GM18505 (cell line): ENCODE results near the gene C2orf49.

Experiments used
- ATAC-seq: cut with Tn5 transposase; IDR thresholded peaks from one replicate; pipeline ENCODE4 v1.9.1; 2021; ENCODE audit not compliant: unreplicated experiment
- POLR2A ChIP-seq: IDR thresholded peaks from 4 replicates; pipeline ENCODE4 v1.6.1; 2011; ENCODE audit warnings: borderline replicate concordance; ENCODE audit not compliant: insufficient read depth, insufficient read length; ENCODE audit errors: extremely low read depth

C2orf49 gene

DNA sequence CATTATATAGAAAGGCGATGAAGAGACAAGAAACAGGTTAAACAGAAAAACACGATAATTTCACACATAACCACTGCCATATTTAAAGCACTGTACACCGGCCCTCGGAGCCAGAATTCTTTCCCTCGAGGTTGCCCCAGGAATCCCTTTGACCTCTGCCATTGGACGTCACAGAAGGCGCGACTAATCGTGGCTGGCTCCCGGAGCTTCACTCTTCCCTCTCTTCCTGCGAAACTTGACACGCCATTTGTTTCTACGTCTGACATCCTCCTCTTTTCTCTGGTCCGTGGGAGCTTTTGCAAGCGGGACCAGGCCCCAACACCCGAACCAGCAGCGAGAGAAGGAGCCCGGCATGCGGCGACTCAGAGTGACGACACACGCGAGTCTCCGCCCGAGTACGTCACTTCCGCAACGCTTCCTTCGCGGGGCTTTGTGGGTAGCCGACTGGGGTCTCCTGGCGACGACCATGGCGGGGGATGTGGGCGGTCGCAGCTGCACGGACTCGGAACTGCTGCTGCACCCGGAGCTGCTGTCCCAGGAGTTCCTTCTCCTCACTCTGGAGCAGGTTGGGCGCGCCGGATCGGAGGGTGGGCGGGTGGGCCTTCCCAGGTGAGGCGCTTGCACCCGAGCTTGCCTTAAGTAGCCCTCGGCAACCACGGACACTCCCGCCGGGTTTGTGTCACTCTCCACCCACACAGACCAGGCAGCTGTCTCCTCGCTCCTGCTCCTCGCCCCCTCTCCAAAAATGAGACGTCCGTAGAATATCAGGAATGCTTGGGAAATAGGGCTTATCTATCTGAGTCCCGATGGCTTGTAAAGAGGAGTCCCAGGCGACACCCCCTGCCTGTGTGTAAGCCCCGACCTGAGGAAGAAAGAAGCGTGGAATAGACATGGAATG lies at the start of gene C2orf49:
C2orf49 (plus strand) TSS at position 419 of the 898 bp plus-strand sequence; CDS start at position 467, 48 bp downstream.
- ATAC-seq = peak; percentile 95
- TF ChIP-seq POLR2A = peak; percentile 73

DNA sequence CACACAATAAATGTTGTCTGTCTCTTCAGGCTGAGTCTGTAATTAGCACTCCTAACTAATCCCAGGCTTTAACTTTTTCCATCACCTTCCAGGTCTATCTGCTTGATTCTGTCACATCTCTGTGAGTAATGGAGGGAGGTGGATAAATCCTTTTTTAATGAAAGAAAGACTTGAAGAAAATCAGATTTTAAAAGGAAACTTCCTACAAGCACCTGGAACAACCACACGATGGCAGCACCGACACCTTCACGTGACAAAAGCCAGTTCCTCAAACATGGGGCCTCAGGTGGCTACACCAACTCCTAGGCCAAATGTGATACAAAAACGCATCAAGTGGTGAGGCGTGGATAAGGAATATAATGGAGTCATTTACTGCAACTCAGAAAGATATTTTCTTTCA lies 49.6 kb upstream of the C2orf49 start:
- no peak for ATAC-seq
- no peak for TF ChIP-seq POLR2A

DNA sequence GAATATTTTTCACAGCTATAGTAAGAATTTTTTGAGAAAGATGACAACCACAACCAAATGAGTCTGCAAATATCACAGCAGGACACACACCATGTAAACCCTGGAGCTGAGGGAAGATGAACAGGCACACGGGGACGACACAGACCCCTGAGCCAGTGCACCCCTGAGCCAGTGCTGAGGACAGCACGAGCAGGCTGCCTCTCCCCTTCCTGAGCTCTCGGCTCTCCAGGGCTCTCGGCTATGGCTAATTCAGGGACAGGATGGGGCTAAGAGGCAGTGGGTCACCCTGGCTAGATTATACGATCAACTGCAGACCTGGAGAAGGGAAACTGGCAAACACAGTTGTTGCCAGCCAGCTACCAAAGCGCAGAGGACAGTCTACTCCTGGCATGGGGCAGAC lies 49.2 kb upstream of the C2orf49 start:
- no peak for ATAC-seq

DNA sequence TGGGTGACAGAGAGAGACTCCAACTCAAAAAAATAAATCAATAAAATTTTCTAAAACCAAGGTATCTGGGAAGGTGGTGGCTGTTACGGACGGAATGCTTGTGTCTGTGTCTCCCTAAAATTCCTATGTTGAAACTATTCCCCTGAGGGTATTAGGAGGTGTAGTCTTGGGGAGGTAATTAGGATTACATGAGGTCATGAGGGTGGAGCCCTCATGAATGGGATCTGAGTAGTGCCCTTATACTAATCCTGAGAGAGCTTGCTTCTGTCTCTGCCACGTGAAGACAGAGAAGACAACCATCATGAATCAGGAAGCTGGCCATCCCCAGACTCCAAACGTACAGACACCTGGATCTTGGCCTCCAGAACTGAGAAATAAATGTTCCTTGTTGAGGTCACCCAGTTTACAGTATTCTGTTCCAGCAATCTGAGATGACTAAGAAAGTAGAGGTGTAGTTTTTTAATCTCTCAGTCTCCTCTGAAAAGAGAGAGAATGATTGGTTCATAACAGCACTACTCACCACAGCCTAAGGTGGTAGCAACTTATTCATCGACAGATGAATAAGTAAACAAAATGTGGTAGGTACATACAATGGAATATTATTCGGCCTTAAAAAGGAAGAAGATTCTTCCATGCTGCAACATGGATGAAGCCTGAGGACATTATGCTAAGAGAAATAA lies 46.2 kb upstream of the C2orf49 start:
- no peak for ATAC-seq
- no peak for TF ChIP-seq POLR2A

More for the DNA sequence above, 49.2 kb upstream of the C2orf49 start:
- TF ChIP-seq POLR2A = no peak

DNA sequence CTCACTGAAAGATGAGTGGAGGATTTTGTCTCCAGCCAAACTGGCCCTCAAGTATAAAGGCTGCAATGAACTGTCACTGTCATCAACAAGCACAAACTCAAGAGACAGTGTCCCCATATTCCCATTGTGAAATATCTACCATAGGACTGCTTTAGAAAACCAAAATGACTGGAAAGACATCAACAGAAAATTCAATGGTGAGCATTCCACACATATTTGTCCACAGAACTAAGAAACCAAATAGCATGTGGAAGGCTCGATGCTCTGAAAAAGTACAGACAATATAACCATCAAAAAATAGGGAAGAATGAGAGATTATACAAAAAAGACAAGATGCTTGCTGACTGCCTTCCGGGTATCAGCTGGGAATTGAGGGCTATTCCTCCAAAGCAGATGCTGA lies 45.4 kb upstream of the C2orf49 start:
- ATAC-seq = no peak
- no peak for TF ChIP-seq POLR2A

DNA sequence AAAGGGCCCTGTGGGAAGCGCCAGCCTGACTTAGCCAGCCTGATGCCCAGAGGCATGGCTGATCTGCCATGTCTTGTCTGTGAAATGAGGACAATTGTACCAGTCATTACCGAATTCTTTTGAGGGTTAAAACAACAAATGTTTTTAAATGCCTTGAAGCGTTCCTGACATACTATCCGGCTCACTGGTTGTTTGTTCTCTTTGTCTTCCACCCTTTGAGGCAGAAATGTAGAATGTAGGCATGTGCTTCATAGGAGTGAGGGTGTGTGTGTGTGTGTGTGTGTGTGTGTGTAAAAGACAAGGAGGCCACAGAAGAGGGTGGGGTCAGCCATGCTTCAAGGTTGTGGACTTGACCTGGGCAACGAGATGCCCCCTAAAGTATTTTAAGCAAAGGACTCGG lies 43.3 kb upstream of the C2orf49 start:
- no peak for TF ChIP-seq POLR2A
- ATAC-seq = no peak

DNA sequence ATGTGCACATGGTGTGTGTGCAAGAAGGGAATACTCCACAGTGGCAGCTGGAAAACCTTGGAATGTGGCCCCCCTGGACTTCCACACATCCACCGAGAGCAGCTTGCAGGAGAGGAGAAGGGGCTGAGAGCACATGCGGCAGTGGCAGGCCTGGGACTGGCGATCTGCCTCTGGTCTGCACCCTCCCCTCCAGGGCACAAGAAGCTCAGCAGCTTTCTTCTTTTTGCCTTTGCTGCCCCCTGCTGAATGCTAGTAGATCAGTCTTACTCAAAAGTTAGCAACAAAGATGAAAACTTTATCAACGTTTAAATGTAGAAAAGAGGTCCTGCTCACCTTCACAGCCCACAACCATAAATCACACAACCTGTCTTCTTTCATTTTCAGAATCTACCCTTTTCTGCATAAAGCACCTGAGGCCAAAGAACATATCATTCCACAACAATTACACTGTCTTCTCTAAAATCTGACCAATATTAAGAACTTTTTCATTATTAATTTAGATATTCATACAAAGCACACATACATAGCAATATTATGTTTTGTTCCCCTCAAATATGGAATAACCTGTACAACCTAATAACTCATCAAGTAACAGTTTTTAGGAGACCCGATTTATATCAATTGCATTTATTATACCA lies 42.4 kb upstream of the C2orf49 start:
- TF ChIP-seq POLR2A = no peak
- ATAC-seq = no peak

DNA sequence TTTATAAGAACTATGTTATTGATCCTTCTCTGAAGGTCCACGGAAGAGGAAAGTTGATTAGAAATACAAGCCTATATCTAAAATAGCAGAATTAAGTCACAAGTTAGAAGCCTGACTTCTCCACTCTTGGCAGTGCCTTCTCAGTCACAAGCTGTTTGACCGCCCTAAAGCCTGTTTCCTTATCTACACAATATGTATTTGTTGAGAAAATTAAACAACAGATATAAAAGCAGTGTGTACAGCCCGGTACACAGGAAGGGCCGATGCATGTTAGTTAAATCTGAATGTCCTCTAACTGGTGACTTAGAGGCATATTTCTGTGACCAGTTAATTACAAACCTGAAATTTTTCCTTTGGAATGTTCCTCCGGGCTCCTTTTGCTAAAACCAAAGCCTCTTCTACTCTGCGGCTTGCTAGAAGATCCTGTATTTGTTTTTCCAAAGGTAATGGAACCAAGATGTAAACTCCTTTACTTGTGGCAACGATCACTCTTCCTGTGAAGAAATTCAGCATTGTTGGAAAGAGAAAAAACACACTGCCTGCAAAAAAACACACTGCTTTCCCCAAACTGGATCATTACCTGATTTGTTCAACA lies 41.2 kb upstream of the C2orf49 start:
- no peak for ATAC-seq
- no peak for TF ChIP-seq POLR2A

DNA sequence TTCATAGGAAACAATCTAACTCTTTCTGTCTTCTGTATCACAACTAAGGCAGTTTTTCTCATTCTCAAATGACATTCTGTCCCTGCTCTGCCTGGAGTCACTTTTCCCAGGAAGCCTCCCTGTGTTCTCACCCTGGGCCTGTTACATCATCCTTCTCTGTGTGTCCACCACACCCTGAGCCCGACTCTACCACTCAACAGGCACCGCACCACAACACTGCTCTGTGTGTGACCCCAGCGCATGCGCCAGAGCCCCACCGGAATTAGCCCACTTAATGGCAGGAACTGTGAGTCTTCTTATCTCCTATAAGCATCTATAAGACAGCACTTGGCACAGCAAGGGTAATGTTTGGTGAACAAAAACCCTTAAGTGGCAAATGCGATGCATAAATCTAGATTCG lies 40.1 kb upstream of the C2orf49 start:
- no peak for ATAC-seq
- no peak for TF ChIP-seq POLR2A

GRCh38 chr2:105298017-105298416 lies 39.3 kb upstream of the C2orf49 start:
- TF ChIP-seq POLR2A = no peak
- no peak for ATAC-seq

DNA sequence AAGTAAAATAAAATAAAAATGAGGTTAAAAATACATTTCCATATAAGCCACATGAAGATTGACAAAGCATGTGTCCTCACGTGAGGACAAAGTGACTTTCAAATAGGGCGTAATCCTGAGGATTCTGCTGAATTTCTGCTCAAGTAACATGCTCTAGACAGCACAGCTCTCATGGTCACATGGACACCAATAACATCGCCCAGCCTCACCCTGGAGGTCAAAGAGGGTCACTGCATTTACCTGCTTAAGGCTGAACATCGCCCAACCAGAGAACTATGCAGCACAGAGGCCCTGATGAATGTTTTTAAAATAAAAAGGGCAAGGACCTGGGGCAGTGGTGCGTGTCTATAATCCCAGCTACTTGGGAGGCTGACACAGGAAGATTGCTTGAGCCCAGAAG lies 38.0 kb upstream of the C2orf49 start:
- TF ChIP-seq POLR2A = no peak
- no peak for ATAC-seq

DNA sequence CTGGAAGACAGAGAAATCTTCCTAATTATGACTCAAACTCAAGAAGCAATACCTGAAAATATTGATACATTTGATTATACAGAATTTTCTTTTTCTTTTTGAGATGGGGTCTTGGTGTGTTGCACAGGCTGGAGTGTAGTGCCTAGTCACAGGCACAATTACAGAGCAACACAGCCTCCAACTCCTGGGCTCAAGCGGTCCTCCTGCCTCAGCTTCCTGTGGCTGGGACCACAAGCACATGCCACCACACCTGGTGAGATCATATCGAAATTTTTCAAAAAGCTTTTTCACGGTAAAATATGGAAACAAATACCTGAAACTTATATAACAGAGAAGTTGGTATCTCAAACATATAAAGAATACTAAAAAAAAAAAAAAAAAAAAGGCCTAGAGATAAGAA lies 35.7 kb upstream of the C2orf49 start:
- ATAC-seq = no peak
- no peak for TF ChIP-seq POLR2A

- ATAC-seq = no peak
- TF ChIP-seq POLR2A = no peak
These were observed 30.2 kb upstream of the C2orf49 start for GRCh38 chr2:105307146-105307545.
